NCI-H446 treated with DMSO at 0.1 percent for 48 hours (cell line): Measurements from ENCODE around the gene OR51S1.
"Not testable (repeated sequence)": the region's sequence is repeated elsewhere in the genome, so short reads cannot be mapped to it uniquely, and the experiment has no call there.

Experiments used
- DNase-seq: peaks from one replicate; lab custom pipeline; 2025; lab: John Stamatoyannopoulos, UW

OR51S1 gene

GRCh38 chr11:4808476-4808875 lies 40.5 kb downstream of the OR51S1 start:
- DNase-seq, result no peak

DNA sequence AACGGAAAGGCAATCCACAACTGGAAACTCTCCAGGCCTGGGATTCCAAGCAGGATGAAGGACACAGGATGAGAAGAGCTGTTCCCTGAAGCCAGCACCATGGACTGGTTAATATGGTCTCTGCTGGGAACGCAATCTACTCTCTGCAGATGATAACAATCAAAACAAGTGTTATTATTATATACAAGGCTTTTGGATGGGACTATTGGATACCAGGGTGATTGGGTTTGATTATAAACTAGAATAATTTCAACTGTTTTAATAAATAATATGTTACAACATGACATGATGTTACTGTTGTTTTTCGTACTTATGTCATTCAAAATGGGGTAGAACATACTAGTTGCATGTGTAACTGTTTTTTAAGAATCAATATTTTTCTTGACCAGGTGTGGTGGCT lies 44.7 kb downstream of the OR51S1 start, which contains the start of gene OR52R1:
TSS of gene OR52R1 (minus strand) at position 101 of the 400 bp plus-strand sequence. CDS start at position 101, 0 bp downstream.
- no peak for DNase-seq

DNA sequence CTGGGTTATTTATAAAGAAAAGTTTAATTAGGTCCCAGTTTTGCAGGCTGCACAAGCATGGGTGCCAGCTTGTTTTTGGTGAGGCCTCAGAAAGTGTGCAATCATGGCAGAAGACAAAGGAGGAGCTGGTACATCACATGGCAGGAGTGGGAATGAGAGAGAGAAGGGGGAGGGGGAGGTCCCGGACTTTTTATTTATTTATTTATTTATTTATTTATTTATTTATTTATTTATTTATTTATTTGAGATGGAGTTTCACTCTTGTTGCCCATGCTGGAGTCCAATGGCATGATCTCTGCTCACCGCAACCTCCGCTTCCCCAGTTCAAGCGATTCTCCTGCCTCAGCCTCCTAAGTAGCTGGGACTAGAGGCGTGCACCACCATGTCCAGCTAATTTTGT lies 47.7 kb downstream of the OR51S1 start:
- not testable (repeated sequence) for DNase-seq

DNA sequence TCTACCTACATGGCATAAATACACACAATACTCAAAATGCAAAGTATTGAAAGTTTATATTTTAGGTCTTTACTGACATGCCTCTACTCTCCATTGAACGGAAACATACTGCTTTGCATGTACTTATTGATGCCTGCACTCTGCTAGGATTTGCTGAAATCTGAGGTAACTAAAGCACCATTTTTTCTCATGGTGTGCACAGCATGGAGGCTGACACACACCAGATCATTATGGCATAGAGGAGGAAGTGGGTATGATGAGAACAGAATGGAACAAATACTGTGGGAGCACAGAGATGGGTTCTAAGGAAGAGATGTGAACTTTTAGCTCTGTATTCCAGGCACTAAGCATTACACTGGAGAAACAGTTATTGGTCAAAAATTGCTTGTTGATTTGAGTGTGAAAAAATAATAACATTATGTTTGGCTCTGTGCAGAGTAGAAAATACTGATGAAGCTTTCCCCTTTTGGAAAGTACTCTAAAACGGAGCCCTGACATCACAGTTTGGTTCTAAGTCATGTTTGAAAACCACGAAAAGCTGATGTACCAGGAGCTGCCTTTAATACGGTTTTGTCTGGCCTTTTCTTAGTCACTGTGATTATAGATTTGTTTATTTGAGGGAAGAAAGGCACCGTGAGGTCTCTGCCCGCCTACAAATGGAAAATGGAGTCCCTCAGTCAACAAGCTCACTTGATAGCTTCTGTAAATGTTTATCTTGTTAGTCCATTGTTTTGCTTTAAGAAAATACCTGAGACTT lies 50.4 kb downstream of the OR51S1 start:
- DNase-seq, result no peak
